Peyer's patch (tissue), 4 donors: Measurements from ENCODE around the gene SLC1A5.

Experiments used
- CTCF ChIP-seq, 6 experiments: fragments of 450-650 bp in 4 of 6; fragments of 200-600 bp in 2 of 6; sonication (generic) in 1 of 6; IDR thresholded peaks; one replicate each; pipeline ENCODE4 v1.5.1; 2017 to 2019; ENCODE audit warnings: antibody characterized with exemption in 6 of 6, mild to moderate bottlenecking in 3 of 6, moderate library complexity in 1 of 6
- POLR2A ChIP-seq, 2 donors: fragments of 450-650 bp; IDR thresholded peaks; one replicate each; pipeline ENCODE4 v1.5.1; 2017; ENCODE audit warnings: antibody characterized with exemption in 2 of 2, mild to moderate bottlenecking in 2 of 2, moderate library complexity in 2 of 2

- no peak for TF ChIP-seq POLR2A (IDR thresholded peaks at IDR 0.05)
- no peak for TF ChIP-seq CTCF (IDR thresholded peaks at IDR 0.05)
These were observed 5.9 kb downstream of the SLC1A5 start for GRCh38 chr19:46782355-46783019.
